Testis (tissue), 3 donors: Measurements from ENCODE around the gene ACTRT3. TPM values are rescaled to one million over a fixed set of nuclear protein-coding genes. Genes with fewer than 3 reads are reported as not detected.

Experiments used
- DNase-seq: peaks from one replicate; pipeline ENCODE4 v3.0.0-alpha.2; 2019
- H3K27ac ChIP-seq, 2 donors: fragments of 200-600 bp; sonication (generic); one replicate each; pipeline ENCODE4 v1.5.1; 2019
- H3K27me3 ChIP-seq: fragments of 200-600 bp; sonication (generic); one replicate; pipeline ENCODE4 v1.5.1; 2019
- H3K36me3 ChIP-seq: fragments of 200-600 bp; sonication (generic); one replicate; pipeline ENCODE4 v1.5.1; 2017; ENCODE audit warnings: low read depth; ENCODE audit errors: missing control alignments
- H3K4me1 ChIP-seq: fragments of 200-600 bp; sonication (generic); one replicate; pipeline ENCODE4 v1.5.1; 2019
- H3K4me3 ChIP-seq, 2 donors: fragments of 200-600 bp; sonication (generic); one replicate each; pipeline ENCODE4 v1.5.1; 2017 to 2019
- H3K9me3 ChIP-seq: fragments of 200-600 bp; sonication (generic); one replicate; pipeline ENCODE4 v1.5.1; 2017
- POLR2A ChIP-seq: fragments of 450-650 bp; IDR thresholded peaks from one replicate; pipeline ENCODE4 v1.6.1; 2017; ENCODE audit warnings: antibody characterized with exemption, mild to moderate bottlenecking, moderate library complexity
- WGBS, 2 donors: methylation state at CpG; one replicate each; pipeline ENCODE4 v1.1.5; 2018; 5-methylcytosine and 5-hydroxymethylcytosine counted together
- intact Hi-C: fragments of 100-400 bp; cut with DNase I; formaldehyde crosslinking; loops from one replicate; pipeline ENCODE4 v1.15.1; 2023; ENCODE audit warnings: low total_unique reads
- polyA plus RNA-seq: library from polyadenylated mRNA; stranded (reverse); fragments of 350-450 nt; fragmentation: Illumina TruSeq; extraction: RNeasy Lipid Tissue Mini Kit (QIAGEN cat#74804); gene quantifications from one replicate; pipeline ENCODE4 v1.2.3, GENCODE V29; 2014; ENCODE audit warnings: low read depth, low replicate concordance; ENCODE audit not compliant: insufficient read depth
- total RNA-seq, 2 donors: library from RNA; depleted of rRNA; stranded (reverse); fragments of >200 nt; gene quantifications; one replicate each; pipeline ENCODE4 v1.2.3, GENCODE V29; 2016
- TF ChIP-seq, protein P1 (sequence below), 3 experiments: fragments of 450-650 bp in 2 of 3; fragments of 200-600 bp in 1 of 3; sonication (generic) in 1 of 3; IDR thresholded peaks; one replicate each; pipeline ENCODE4 v1.5.1; 2016 to 2019; ENCODE audit warnings: antibody characterized with exemption in 3 of 3, mild to moderate bottlenecking in 2 of 3, moderate library complexity in 1 of 3

The ACTRT3 gene
- total and polyA plus RNA-seq, 3 donors from 2014 or later: 26.7 to 104 (median 47.4) TPM

DNA sequence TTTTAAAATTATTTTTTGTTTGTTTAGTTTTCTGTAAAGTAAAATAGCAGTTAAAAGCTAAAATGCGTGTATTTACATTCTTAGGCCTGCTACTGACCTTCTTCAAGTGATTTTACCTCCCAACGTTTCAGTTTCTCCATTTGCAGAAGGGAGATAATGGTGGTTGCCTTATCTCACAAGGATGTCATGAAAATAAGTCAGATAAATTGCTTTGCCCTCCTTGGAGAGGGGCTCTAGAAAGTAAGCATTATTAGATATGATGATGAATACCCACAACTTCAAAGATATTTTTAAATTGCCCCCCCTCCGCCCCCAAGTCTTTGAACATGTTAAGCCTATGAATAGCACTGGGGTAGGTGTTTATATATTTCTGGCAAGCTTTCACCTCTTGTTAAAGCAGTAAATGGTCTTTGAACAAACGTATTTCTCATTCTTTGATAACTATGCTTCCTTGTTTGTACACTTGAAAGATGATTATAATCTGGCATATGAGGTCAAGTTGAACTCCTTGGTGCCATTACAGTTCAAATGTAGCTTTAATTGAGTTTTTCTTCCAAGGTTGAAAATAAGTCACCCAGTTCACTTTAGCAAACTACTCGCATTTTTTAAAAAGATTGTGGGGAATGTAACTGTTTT is 10.9 kb downstream of the ACTRT3 start:
- Histone ChIP-seq H3K27ac (no peak overlapping the region), H3K4me1 (no peaks in the 10 kb centered on the region), H3K4me3 (no peak overlapping the region), H3K36me3 (no peaks in the 10 kb centered on the region), H3K27me3 (no peaks in the 10 kb centered on the region), H3K9me3 (no peaks in the 10 kb centered on the region)
- DNase-seq: no peak
- TF ChIP-seq, protein P1, sequence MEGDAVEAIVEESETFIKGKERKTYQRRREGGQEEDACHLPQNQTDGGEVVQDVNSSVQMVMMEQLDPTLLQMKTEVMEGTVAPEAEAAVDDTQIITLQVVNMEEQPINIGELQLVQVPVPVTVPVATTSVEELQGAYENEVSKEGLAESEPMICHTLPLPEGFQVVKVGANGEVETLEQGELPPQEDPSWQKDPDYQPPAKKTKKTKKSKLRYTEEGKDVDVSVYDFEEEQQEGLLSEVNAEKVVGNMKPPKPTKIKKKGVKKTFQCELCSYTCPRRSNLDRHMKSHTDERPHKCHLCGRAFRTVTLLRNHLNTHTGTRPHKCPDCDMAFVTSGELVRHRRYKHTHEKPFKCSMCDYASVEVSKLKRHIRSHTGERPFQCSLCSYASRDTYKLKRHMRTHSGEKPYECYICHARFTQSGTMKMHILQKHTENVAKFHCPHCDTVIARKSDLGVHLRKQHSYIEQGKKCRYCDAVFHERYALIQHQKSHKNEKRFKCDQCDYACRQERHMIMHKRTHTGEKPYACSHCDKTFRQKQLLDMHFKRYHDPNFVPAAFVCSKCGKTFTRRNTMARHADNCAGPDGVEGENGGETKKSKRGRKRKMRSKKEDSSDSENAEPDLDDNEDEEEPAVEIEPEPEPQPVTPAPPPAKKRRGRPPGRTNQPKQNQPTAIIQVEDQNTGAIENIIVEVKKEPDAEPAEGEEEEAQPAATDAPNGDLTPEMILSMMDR (IDR thresholded peaks at IDR 0.05): no peak
- no peak for TF ChIP-seq POLR2A
- intact Hi-C loops: no loop called here
- WGBS, 2 donors: 50 to 59% methylated on average over 5 of the region's 5 CpGs

DNA sequence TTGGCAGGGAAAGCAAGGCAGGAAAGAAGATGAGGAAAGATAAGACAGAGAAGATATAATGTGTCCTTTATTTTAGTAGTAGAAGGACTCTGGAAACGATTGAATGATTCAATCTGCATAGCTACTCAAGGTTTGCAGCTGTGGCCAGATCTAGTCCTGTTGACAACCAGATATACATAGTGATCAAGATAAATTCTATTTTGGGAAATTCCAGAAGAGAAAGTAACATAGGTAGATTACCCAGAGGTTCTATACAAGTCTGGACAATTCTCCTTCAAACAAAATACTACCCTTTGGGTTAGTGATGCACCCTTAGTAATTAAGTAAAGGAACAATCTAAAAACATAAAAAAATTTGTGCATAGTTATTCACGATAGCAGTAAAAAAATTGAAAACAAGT is 13.9 kb downstream of the ACTRT3 start:
- H3K27ac ChIP-seq: no peak overlapping the region

DNA sequence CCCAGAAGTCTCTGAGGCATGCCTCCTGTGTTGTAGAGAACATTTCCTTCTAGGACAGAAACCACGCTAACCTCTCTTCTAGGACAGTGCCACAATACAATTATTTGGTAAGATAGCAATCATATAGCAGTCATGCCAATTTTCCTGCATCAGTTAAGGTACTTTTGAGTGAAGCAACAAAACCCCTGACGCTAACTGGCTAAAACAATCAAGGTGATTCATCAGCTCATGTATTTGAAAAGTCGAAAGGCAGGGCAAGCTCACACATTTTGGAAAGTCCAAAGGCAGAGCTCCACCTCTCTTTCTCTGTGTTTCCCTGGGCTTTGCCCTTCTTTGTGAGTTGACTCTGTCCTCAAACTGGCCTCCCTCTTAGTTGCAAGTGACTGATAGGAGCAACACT is 14.7 kb downstream of the ACTRT3 start:
- no peaks in the 10 kb centered on the region for H3K27me3 ChIP-seq
- H3K4me3 ChIP-seq: no peak overlapping the region
- no peaks in the 10 kb centered on the region for H3K9me3 ChIP-seq
- DNase-seq: no peak
- no peak for TF ChIP-seq POLR2A
- TF ChIP-seq, protein P1 (IDR thresholded peaks at IDR 0.05): no peak
- 85 to 87% methylated on average over 3 of the region's 3 CpGs for WGBS, 2 donors
- intact Hi-C loops: no loop called here
- no peaks in the 10 kb centered on the region for H3K4me1 ChIP-seq
- no peaks in the 10 kb centered on the region for H3K36me3 ChIP-seq
- no peak overlapping the region for H3K27ac ChIP-seq

More for the DNA sequence above, 13.9 kb downstream of the ACTRT3 start:
- intact Hi-C loops: no loop called here
- Histone ChIP-seq H3K4me1 (no peaks in the 10 kb centered on the region), H3K36me3 (no peaks in the 10 kb centered on the region), H3K9me3 (no peaks in the 10 kb centered on the region), H3K4me3 (no peak overlapping the region), H3K27me3 (no peaks in the 10 kb centered on the region)
- WGBS, 2 donors: 75 to 78% methylated on average over 2 of the region's 2 CpGs
- no peak for DNase-seq
- TF ChIP-seq, protein P1 (IDR thresholded peaks at IDR 0.05): no peak
- no peak for TF ChIP-seq POLR2A

DNA sequence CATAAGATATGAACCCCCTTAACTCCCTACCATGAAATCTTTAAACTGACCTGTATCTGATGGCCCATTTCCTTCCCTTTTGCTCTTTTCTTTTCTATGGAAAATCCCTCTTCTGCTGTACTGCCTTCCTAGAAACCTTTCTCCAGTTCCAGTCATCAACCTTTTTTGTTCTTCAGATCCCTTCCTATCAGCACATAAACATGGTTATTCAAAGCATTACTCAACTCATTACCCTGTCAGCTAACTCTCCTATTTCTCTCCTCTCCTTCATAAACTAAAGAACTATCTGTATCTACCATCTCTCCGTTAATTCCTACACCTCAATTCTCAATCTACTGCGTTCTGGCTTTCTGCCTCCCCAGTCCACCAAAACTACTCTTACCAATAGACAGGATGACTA is 17.5 kb downstream of the ACTRT3 start:
- H3K4me3 ChIP-seq: no peak overlapping the region
- intact Hi-C loops: no loop called here
- no peaks in the 10 kb centered on the region for H3K4me1 ChIP-seq
- no peaks in the 10 kb centered on the region for H3K36me3 ChIP-seq
- H3K27me3 ChIP-seq: no peaks in the 10 kb centered on the region
- no peak overlapping the region for H3K27ac ChIP-seq
- WGBS, 2 donors: 89% methylated on average over 2 of the region's 2 CpGs
- TF ChIP-seq, protein P1 (IDR thresholded peaks at IDR 0.05): no peak
- no peak for TF ChIP-seq POLR2A
- H3K9me3 ChIP-seq: no peaks in the 10 kb centered on the region
- no peak for DNase-seq

DNA sequence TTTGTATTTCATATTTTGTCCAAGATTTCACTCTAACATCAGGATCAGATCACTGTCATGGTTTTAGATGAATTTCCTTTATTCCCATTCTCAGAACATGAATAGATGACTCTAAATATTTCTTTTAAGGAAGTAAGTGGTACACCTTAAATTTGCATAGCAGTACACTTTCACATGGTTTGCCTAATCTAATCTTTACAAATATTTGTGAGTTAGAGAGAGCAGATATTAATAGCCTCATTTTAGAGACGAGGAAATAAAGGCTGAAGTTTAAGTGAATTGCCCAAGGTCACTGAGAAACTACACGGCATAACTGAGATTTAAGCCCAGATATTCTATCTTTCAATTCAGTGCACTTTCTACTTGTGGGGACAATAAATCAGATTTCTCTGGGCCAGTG is 18.7 kb downstream of the ACTRT3 start:
- TF ChIP-seq, protein P1 (IDR thresholded peaks at IDR 0.05): no peak
- TF ChIP-seq POLR2A: no peak
- intact Hi-C loops: no loop called here
- DNase-seq: no peak

More for the DNA sequence above, 18.7 kb downstream of the ACTRT3 start:
- Histone ChIP-seq H3K4me3 (no peak overlapping the region), H3K36me3 (no peaks in the 10 kb centered on the region), H3K9me3 (no peaks in the 10 kb centered on the region), H3K27me3 (no peaks in the 10 kb centered on the region), H3K4me1 (no peaks in the 10 kb centered on the region), H3K27ac (no peak overlapping the region)
- WGBS, 2 donors: 30 to 49% methylated on average over 2 of the region's 2 CpGs
